Fibroblast of pulmonary artery (primary cell): Measurements from ENCODE around the gene PCLO.
"Not testable (repeated sequence)": the region's sequence is repeated elsewhere in the genome, so short reads cannot be mapped to it uniquely, and the experiment has no call there.

Source experiments
- DNase-seq: peaks from one replicate; pipeline ENCODE4 v3.0.0-alpha.2; 2010; ENCODE audit warnings: low read depth
- H3K4me3 ChIP-seq: replicated peaks from 2 replicates; pipeline ENCODE4 v1.5.1; 2011; ENCODE audit warnings: low read depth, mild to moderate bottlenecking, control low read depth, low read length, moderate library complexity
- TF ChIP-seq, protein P1 (sequence below): IDR thresholded peaks from 2 replicates; pipeline ENCODE4 v1.5.1; 2011; ENCODE audit warnings: mild to moderate bottlenecking, control low read depth, low read length, inconsistent platforms; ENCODE audit errors: missing control alignments

PCLO gene

DNA sequence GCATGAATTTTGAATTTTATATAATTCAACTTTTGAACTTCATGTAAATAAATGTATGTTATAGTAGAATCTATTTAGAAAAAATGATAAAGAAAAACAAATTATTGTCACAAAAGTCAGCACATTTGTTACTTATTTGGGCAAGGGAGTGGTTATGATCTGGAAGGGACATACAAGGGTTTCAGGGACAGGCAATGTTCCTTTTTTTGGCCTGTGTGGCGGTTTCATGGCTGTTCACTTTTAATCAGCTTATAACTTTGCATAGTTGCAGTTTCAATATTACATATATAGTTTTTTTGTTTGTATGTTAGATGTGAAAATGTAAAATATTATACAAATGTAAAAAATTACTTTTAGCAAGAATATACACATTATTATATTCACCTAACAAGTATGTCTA, 256.2 kb downstream of the PCLO start:
- TF ChIP-seq, protein P1, sequence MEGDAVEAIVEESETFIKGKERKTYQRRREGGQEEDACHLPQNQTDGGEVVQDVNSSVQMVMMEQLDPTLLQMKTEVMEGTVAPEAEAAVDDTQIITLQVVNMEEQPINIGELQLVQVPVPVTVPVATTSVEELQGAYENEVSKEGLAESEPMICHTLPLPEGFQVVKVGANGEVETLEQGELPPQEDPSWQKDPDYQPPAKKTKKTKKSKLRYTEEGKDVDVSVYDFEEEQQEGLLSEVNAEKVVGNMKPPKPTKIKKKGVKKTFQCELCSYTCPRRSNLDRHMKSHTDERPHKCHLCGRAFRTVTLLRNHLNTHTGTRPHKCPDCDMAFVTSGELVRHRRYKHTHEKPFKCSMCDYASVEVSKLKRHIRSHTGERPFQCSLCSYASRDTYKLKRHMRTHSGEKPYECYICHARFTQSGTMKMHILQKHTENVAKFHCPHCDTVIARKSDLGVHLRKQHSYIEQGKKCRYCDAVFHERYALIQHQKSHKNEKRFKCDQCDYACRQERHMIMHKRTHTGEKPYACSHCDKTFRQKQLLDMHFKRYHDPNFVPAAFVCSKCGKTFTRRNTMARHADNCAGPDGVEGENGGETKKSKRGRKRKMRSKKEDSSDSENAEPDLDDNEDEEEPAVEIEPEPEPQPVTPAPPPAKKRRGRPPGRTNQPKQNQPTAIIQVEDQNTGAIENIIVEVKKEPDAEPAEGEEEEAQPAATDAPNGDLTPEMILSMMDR = no peak
- H3K4me3 ChIP-seq = no peak overlapping the region
- no peak for DNase-seq

DNA sequence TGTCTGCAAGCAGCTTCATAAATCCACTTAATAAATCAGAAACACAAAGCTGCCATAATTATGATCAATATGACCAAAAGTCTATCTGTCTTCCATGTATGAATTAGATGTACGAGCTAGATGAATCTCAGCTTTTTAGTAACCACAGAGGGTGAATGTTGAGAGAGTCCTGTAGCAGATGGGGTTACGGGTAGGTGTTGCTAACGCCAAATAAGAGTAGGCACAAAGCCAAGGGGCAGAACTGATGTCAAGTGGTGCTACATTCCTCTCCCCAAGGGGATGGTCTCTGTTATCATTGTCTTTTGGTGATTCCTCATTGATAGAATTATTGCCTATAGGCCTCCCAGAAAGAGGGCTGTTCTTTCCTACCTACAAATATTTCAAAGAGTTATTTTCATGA, 257.8 kb downstream of the PCLO start:
- TF ChIP-seq, protein P1 = no peak
- DNase-seq = no peak
- no peak overlapping the region for H3K4me3 ChIP-seq

DNA sequence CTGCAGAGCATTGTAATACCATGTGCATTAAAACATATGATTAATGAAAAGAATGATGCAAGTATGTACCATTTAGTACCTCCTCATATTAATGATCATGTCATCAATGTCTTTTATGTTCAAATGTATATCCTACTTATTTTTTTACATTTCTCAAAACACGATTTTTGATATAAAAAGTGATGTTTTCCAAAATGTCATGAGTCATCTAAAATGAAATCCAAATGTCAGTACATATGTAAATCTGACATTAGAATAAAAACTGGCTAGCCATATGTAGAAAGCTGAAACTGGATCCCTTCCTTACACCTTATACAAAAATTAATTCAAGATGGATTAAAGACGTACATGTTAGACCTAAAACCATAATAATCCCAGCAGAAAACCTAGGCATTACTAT, 261.6 kb downstream of the PCLO start:
- H3K4me3 ChIP-seq, DNase-seq: not testable (repeated sequence)

DNA sequence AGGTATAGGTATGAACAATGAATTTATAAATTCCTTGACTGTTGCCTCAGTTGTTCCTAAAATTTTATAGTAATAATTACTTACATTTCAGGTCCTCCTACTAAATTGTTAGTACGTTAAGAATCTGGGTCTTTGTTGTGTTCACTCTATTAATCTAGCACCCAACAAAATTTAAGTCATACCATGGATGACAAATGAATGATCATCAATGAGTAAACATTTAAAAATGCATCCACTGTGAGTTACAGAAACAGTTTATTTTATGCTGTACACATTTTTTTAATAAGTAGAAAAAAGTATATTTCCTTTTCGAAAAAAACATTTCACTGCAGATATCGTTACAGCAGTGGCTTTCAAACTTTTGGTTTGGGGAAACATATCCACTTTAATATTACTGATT, 265.2 kb downstream of the PCLO start:
- H3K4me3 ChIP-seq = no peak overlapping the region
- TF ChIP-seq, protein P1 = no peak
- DNase-seq = no peak

DNA sequence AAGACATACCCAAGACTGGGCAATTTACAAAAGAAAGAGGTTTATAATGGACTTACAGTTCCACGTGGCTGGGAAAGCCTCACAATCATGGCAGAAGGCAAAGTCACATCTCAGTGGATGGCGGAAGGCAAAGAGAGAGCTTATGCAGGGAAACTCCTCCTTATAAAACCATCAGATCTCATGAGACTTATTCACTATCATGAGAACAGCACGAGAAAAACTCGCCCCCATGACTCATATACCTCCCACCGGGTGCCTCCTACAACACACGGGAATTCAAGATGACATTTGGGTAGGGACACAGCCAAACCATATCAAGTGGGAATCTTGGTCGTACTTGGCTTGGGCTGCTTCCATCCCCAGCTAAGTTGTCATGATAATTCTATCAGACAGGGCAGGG, 268.3 kb downstream of the PCLO start:
- DNase-seq, H3K4me3 ChIP-seq: not testable (repeated sequence)

DNA sequence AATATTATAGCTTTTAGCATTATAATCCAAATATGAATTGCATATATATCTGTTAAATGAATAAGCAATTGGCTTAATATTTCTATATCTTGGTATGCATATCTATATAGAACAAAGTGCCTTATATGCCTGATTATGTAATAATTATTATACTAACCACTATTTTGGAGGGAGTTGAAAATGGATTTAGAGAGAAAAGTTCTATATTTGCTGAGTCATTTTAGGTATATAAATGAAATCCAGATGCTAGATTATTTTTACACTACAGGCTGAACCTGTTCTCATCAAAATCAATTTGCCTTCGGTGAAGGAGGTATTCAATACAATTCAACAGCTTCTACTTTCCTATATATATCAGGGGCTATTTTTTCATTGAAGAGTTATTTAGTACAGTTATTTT, 276.4 kb downstream of the PCLO start:
- TF ChIP-seq, protein P1 = no peak
- DNase-seq = no peak
- H3K4me3 ChIP-seq = no peak overlapping the region

DNA sequence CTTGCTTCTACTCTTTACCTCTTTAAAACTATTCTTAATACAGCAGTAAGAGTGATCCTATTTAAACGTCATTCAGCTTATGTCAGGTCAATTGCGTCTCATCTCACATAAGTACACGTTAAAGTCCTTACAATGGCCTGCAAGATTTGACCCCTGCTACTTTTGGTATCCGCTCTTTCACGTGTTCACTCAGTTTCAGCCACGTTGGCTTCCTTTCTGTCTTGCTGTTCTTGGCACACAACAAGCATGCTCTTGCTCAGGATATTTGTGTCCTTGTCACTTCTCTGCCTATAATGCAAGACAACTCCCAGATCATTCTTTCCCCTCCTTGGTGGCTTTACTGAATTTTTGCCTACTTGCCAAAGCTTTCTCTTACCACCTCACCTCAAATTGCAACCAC, 296.8 kb downstream of the PCLO start:
- TF ChIP-seq, protein P1 = no peak
- no peak overlapping the region for H3K4me3 ChIP-seq
- DNase-seq = no peak

DNA sequence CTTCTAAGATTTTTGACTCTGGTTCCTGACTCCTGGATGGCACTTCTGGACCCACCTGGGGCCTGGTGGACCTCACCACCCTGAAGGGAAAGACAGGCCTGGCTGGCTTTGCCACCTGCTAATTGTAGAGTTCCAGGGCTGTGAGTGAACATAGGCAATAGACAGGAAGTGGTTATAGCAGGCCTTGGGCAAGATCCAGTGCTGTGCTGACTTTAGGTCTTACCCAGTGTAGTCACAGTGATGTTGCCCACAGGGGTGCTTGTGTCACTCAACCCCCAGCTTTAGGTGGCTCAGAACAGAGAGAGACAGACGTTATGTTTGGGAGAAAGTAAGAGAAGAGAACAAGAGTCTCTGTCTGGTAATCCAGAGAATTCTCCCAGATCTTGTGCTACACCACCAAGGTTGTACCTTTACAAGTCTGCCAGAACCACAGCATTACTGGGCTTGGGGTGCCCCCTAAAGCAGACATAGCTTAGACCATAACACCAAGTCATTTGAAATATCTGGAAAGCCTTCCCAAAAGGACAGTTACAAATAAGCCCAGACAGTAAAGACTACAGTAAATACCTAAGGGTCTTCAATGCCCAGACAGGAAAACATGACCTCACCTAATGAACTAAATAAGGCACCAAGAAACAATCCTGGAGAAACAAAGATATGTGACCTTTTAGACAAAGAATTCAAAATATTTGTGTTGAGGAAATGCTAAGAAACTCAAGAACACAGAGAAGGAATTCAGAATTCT, 303.4 kb downstream of the PCLO start:
- peak; percentile 43 for DNase-seq
- H3K4me3 ChIP-seq = no peak overlapping the region
- TF ChIP-seq, protein P1 = no peak
